ENCODE measurements around the gene CCDC9.

- TF ChIP-seq EZH2 (IDR thresholded peaks at IDR 0.05; ENCODE audit: borderline replicate concordance, low read length) (no peak), CTCF (conservative IDR thresholded peaks at IDR 0.05 in 1 of 2, IDR thresholded peaks at IDR 0.05 in 1 of 2; ENCODE audit: extremely low read depth in 1 of 2, insufficient read depth in 1 of 2, low read depth in 1 of 2, low read length in 2 of 2) (no peak)
Observed at GRCh38 chr19:47264629-47265028, 8.3 kb downstream of the CCDC9 start.

Data from mammary epithelial cell (primary cell).